Panc1 (cell line): ENCODE data around the gene TNS4. TPM values are rescaled to one million over a fixed set of nuclear protein-coding genes. Genes with fewer than 3 reads are reported as not detected.

Source experiments
- ATAC-seq: fragments of 200-7000 bp; cut with Tn5 transposase; 2 replicates; pipeline ENCODE4 v1.9.1; 2020; ENCODE audit warnings: mild to moderate bottlenecking, moderate library complexity
- BruUV-seq: library from RNA; stranded (reverse); fragments of 400-500 nt; replicated peaks from 2 replicates; lab custom pipeline; 2021; lab: Mats Ljungman, UMichigan
- CTCF ChIA-PET: fragments of 300-600 bp; sonication (Branson Sonifier 250); formaldehyde crosslinking; loops from one replicate; lab custom pipeline; 2022; ENCODE audit warnings: antibody characterized with exemption; lab: Charles Lee
- POLR2A ChIA-PET: fragments of 300-600 bp; sonication (Branson Sonifier 250); formaldehyde crosslinking; loops from one replicate; lab custom pipeline; 2022; ENCODE audit warnings: antibody characterized with exemption; lab: Charles Lee
- DNase-seq: peaks from one replicate; pipeline ENCODE4 v3.0.0-alpha.2; 2010; ENCODE audit warnings: low read depth, low spot score
- H3K27ac ChIP-seq: 2 replicates; pipeline ENCODE4 v1.5.1; 2011; ENCODE audit warnings: mild to moderate bottlenecking, low read length, inconsistent platforms
- H3K27me3 ChIP-seq: fragments of 200-500 bp; sonication (Bioruptor generic); 2 replicates; pipeline ENCODE4 v1.6.0; 2014; ENCODE audit warnings: low read length, inconsistent platforms; ENCODE audit not compliant: control insufficient read depth, insufficient read depth
- H3K36me3 ChIP-seq: fragments of 200-500 bp; sonication (Bioruptor generic); 2 replicates; pipeline ENCODE4 v1.5.1; 2014; ENCODE audit warnings: inconsistent platforms, mild to moderate bottlenecking, low read length, moderate library complexity; ENCODE audit not compliant: control insufficient read depth, insufficient read depth
- H3K4me1 ChIP-seq: 2 replicates; pipeline ENCODE4 v1.5.1; 2011; ENCODE audit warnings: inconsistent platforms, mild to moderate bottlenecking, low read length, moderate library complexity; ENCODE audit not compliant: control insufficient read depth, insufficient read depth
- H3K4me3 ChIP-seq, 2 experiments: 2 replicates each; pipeline ENCODE4 v1.5.1; 2011 to 2012; ENCODE audit warnings: low read depth in 2 of 2, low read length in 2 of 2, mild to moderate bottlenecking in 2 of 2, inconsistent platforms in 1 of 2, moderate library complexity in 1 of 2
- H3K9me3 ChIP-seq: fragments of 200-500 bp; sonication (Bioruptor generic); 2 replicates; pipeline ENCODE4 v1.5.1; 2014; ENCODE audit warnings: low read depth, mild to moderate bottlenecking, inconsistent platforms, low read length, moderate library complexity; ENCODE audit not compliant: control insufficient read depth, insufficient read depth
- POLR2AphosphoS5 ChIP-seq: IDR thresholded peaks from 2 replicates; pipeline ENCODE4 v1.6.1; 2012; ENCODE audit warnings: mild to moderate bottlenecking, low read depth, low read length, moderate library complexity
- SIN3A ChIP-seq: IDR thresholded peaks from 2 replicates; pipeline ENCODE4 v1.6.1; 2012; ENCODE audit warnings: low read depth, mild to moderate bottlenecking, low read length, moderate library complexity, borderline replicate concordance; ENCODE audit not compliant: insufficient read depth
- TCF7L2 ChIP-seq: IDR thresholded peaks from 2 replicates; pipeline ENCODE4 v1.6.1; 2011; ENCODE audit warnings: mild to moderate bottlenecking, low read depth, low read length, inconsistent platforms
- in situ Hi-C: cut with HindIII; loops from 2 replicates; pipeline ENCODE4 v1.10.0; 2016; ENCODE audit warnings: low sequenced_read_pairs, low pct_unique_long_range_greater_than_20kb
- intact Hi-C: fragments of 100-400 bp; cut with micrococcal nuclease; formaldehyde crosslinking; loops from one replicate; pipeline ENCODE4 v1.10.0; 2022; ENCODE audit not compliant: unreplicated experiment
- total RNA-seq: library from RNA; stranded (reverse); gene quantifications from one replicate; pipeline ENCODE4 v1.2.1, GENCODE V29; 2021; ENCODE audit not compliant: unreplicated experiment
- TF ChIP-seq, protein P1 (sequence below), 2 experiments: IDR thresholded peaks; 2 replicates each; pipeline ENCODE4 v1.6.1; 2011 to 2012; ENCODE audit warnings: low read depth in 2 of 2, control low read depth in 1 of 2, low read length in 1 of 2, mild to moderate bottlenecking in 1 of 2, moderate library complexity in 1 of 2; ENCODE audit not compliant: insufficient read depth in 1 of 2
- TF ChIP-seq, protein P2 (sequence below): fragments of 450-650 bp; IDR thresholded peaks from 2 replicates; pipeline ENCODE4 v1.5.1; 2017; ENCODE audit warnings: mild to moderate bottlenecking

Gene TNS4
- total RNA-seq, 1 experiment from 2014 or later, result not detected

DNA sequence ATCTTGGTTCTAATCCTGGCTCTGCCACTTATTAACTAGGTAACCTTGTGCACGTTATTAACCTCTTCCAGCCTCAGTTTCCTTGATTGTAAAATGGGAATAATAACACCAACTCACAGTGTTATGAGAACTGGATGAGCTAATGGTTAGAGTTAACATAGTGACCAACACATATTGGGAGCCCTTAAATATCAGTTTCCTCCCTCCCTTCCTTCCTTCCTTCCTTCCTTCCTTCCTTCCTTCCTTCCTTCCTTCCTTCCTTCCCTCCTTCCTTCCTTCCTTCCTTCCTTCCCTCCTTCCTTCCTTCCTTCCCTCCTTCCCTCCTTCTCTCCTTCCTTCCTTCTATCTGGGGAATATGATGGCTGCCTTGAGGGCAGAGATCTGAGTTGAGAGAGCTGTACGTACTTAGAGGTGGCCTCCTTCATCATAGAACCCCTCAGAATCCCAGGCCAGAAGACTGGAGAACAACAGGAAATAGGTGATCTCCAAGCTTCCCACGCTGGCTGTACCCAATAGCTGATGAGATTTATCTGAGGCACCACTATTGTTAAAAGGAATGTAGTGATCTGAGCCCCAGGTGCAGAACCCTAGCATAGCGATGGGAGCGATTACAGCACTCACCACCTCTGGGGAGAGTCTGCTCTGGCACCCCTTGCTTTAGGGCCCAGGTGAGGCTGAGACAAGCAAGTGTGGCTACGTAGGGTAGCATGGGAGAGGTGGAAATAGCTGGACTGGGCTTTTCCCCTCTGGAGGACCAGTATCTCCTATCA is 37.7 kb upstream of the TNS4 start:
- DNase-seq (no peak), ATAC-seq (no peak)
- H3K36me3 ChIP-seq, result no peaks in the 10 kb centered on the region
- no peaks in the 10 kb centered on the region for H3K9me3 ChIP-seq
- TF ChIP-seq POLR2AphosphoS5, result no peak
- TF ChIP-seq, protein P1, sequence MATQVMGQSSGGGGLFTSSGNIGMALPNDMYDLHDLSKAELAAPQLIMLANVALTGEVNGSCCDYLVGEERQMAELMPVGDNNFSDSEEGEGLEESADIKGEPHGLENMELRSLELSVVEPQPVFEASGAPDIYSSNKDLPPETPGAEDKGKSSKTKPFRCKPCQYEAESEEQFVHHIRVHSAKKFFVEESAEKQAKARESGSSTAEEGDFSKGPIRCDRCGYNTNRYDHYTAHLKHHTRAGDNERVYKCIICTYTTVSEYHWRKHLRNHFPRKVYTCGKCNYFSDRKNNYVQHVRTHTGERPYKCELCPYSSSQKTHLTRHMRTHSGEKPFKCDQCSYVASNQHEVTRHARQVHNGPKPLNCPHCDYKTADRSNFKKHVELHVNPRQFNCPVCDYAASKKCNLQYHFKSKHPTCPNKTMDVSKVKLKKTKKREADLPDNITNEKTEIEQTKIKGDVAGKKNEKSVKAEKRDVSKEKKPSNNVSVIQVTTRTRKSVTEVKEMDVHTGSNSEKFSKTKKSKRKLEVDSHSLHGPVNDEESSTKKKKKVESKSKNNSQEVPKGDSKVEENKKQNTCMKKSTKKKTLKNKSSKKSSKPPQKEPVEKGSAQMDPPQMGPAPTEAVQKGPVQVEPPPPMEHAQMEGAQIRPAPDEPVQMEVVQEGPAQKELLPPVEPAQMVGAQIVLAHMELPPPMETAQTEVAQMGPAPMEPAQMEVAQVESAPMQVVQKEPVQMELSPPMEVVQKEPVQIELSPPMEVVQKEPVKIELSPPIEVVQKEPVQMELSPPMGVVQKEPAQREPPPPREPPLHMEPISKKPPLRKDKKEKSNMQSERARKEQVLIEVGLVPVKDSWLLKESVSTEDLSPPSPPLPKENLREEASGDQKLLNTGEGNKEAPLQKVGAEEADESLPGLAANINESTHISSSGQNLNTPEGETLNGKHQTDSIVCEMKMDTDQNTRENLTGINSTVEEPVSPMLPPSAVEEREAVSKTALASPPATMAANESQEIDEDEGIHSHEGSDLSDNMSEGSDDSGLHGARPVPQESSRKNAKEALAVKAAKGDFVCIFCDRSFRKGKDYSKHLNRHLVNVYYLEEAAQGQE (IDR thresholded peaks at IDR 0.05; ENCODE audit: insufficient read depth in 1 of 2, low read depth in 2 of 2, low read length in 1 of 2), result no peak
- TF ChIP-seq TCF7L2, result no peak
- TF ChIP-seq, protein P2, sequence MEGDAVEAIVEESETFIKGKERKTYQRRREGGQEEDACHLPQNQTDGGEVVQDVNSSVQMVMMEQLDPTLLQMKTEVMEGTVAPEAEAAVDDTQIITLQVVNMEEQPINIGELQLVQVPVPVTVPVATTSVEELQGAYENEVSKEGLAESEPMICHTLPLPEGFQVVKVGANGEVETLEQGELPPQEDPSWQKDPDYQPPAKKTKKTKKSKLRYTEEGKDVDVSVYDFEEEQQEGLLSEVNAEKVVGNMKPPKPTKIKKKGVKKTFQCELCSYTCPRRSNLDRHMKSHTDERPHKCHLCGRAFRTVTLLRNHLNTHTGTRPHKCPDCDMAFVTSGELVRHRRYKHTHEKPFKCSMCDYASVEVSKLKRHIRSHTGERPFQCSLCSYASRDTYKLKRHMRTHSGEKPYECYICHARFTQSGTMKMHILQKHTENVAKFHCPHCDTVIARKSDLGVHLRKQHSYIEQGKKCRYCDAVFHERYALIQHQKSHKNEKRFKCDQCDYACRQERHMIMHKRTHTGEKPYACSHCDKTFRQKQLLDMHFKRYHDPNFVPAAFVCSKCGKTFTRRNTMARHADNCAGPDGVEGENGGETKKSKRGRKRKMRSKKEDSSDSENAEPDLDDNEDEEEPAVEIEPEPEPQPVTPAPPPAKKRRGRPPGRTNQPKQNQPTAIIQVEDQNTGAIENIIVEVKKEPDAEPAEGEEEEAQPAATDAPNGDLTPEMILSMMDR, result no peak
- TF ChIP-seq SIN3A, result no peak
- POLR2A ChIA-PET, result no interaction called here
- in situ Hi-C loops (no loop called here), intact Hi-C loops (no loop called here)
- BruUV-seq, result no TSS peak
- H3K4me1 ChIP-seq, result no peaks in the 10 kb centered on the region
- H3K27me3 ChIP-seq, result no peaks in the 10 kb centered on the region
- no peak overlapping the region for H3K4me3 ChIP-seq
- CTCF ChIA-PET, result interaction anchor here (0.5 kb wide), 1 partner anchor 237 kb away, joined by 12 read pairs; no protein-coding TSS in a partner anchor
- no peak overlapping the region for H3K27ac ChIP-seq

DNA sequence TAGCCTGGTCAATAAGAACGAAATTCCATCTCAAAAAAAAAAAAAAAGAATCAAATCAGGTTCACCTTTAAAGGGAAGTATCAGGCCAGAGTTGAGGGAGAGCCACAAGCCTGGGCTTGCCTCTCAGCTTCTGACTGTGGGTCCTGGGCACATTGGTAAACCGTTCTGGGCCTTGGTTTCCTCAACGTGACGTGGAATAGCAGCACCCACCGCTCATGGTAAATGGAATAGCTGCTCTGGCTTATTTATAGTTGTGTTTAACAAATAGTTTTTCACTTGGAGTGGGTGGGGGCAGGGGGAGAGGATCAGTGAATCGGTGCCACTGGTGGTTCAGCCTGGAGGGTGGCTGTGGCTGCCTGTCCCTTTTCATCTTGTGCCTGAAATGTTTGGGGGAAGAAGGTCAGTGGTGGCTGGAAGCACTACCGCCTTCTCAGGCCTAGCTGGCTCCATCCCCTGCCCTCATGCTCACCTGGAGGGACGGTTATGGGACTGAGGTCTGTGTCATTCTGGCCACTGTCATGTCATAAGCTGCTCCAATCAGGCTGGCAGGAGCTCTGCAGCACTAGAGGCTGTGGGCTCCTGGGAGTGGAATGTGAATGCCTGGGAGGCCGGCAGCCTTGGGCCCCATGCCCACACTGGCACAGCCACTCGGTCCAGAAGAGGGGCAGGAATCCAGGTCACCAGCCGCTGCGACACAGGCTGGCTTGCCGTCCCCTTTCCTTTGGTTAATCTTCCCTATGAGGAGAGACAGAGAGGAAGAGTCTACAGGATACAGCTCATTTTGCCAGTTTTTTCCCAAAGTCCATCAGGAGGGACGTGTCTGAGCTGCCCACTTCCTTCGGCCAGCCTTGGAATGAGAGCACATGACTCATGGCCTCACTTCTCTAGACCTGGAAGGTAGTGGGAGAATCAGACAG is 36.9 kb upstream of the TNS4 start:
- H3K27me3 ChIP-seq, result no peaks in the 10 kb centered on the region
- ATAC-seq, result no peak
- no peaks in the 10 kb centered on the region for H3K36me3 ChIP-seq
- BruUV-seq, result no TSS peak
- intact Hi-C loops (no loop called here), in situ Hi-C loops (no loop called here)
- ChIA-PET CTCF (interaction anchor here (0.5 to 0.7 kb wide), 3 partner anchors 169 to 237 kb away, joined by 3 to 12 read pairs (median 8); no protein-coding TSS in a partner anchor), POLR2A (no interaction called here)
- TF ChIP-seq POLR2AphosphoS5, result no peak
- no peak for TF ChIP-seq TCF7L2
- no peak for TF ChIP-seq SIN3A
- TF ChIP-seq, protein P1 (IDR thresholded peaks at IDR 0.05; ENCODE audit: insufficient read depth in 1 of 2, low read depth in 2 of 2, low read length in 1 of 2), result no peak
- TF ChIP-seq, protein P2, result no peak
- H3K4me1 ChIP-seq, result no peaks in the 10 kb centered on the region
- H3K9me3 ChIP-seq, result no peaks in the 10 kb centered on the region
- no peak for DNase-seq
- no peak overlapping the region for H3K4me3 ChIP-seq
- no peak overlapping the region for H3K27ac ChIP-seq
